Neutrophil (primary cell): Measurements from ENCODE around the gene ZNF467.

Source experiments
- H3K27ac ChIP-seq: fragments of 200-600 bp; sonication (generic); 2 replicates; pipeline ENCODE4 v1.5.1; 2016; ENCODE audit warnings: mild to moderate bottlenecking, moderate library complexity
- H3K27me3 ChIP-seq: fragments of 200-600 bp; sonication (generic); 2 replicates; pipeline ENCODE4 v1.6.0; 2016; ENCODE audit warnings: mild to moderate bottlenecking
- H3K36me3 ChIP-seq: fragments of 200-600 bp; sonication (generic); 2 replicates; pipeline ENCODE4 v1.5.1; 2017
- H3K4me1 ChIP-seq, 2 experiments: fragments of 200-600 bp in 1 of 2; sonication (generic) in 1 of 2; 1 replicate in 1 of 2; 2 replicates in 1 of 2; pipeline versions ENCODE4 v1.5.1 to v1.6.1; 2013 to 2016; ENCODE audit warnings: low read depth in 1 of 2, low read length in 1 of 2, mild to moderate bottlenecking in 1 of 2, moderate library complexity in 1 of 2; ENCODE audit not compliant: control insufficient read depth in 1 of 2, insufficient read depth in 1 of 2
- H3K4me3 ChIP-seq, 2 experiments: fragments of 200-600 bp in 1 of 2; sonication (generic) in 1 of 2; 1 replicate in 1 of 2; 2 replicates in 1 of 2; pipeline ENCODE4 v1.5.1; 2013 to 2016; ENCODE audit warnings: low read depth in 1 of 2, low read length in 1 of 2, mild to moderate bottlenecking in 1 of 2, moderate library complexity in 1 of 2
- H3K9me3 ChIP-seq: fragments of 200-600 bp; sonication (generic); 2 replicates; pipeline ENCODE4 v1.5.1; 2016
- TF ChIP-seq, protein P1 (sequence below): fragments of 200-600 bp; sonication (generic); IDR thresholded peaks from 2 replicates; pipeline ENCODE4 v1.5.1; 2016; ENCODE audit warnings: antibody characterized with exemption

ZNF467 gene

GRCh38 chr7:149761307-149761706, 12.1 kb downstream of the ZNF467 start:
- H3K27me3 ChIP-seq, result no peaks in the 10 kb centered on the region
- H3K27ac ChIP-seq, result no peak overlapping the region
- no peak overlapping the region for H3K4me3 ChIP-seq
- TF ChIP-seq, protein P1, sequence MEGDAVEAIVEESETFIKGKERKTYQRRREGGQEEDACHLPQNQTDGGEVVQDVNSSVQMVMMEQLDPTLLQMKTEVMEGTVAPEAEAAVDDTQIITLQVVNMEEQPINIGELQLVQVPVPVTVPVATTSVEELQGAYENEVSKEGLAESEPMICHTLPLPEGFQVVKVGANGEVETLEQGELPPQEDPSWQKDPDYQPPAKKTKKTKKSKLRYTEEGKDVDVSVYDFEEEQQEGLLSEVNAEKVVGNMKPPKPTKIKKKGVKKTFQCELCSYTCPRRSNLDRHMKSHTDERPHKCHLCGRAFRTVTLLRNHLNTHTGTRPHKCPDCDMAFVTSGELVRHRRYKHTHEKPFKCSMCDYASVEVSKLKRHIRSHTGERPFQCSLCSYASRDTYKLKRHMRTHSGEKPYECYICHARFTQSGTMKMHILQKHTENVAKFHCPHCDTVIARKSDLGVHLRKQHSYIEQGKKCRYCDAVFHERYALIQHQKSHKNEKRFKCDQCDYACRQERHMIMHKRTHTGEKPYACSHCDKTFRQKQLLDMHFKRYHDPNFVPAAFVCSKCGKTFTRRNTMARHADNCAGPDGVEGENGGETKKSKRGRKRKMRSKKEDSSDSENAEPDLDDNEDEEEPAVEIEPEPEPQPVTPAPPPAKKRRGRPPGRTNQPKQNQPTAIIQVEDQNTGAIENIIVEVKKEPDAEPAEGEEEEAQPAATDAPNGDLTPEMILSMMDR, result no peak
- peaks cover 32% of the 10 kb centered on the region for H3K36me3 ChIP-seq
- no peaks in the 10 kb centered on the region for H3K9me3 ChIP-seq
- H3K4me1 ChIP-seq, result no peaks in the 10 kb centered on the region

DNA sequence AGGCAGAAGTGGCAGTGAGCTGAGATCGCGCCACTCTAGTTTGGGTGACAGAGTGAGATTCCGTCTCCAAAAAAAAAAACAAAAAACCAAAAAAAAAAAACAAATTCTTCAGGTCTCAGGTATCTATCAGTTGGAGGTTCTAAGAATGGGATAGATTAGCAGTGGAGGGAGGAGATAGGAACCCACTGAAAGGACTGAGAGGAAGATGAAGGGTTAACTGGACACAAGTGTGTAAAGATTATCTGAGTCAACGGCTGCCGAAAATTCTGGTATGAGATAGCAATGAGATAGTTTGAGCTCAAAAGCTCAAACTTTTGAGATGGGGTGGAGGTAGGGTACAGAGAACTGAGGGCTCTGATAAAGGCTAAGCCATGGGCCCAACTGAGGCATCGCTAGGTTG, 12.8 kb downstream of the ZNF467 start:
- Histone ChIP-seq H3K36me3 (peaks cover 24% of the 10 kb centered on the region), H3K27me3 (no peaks in the 10 kb centered on the region), H3K4me3 (no peak overlapping the region), H3K4me1 (no peaks in the 10 kb centered on the region), H3K27ac (no peak overlapping the region), H3K9me3 (no peaks in the 10 kb centered on the region)
- TF ChIP-seq, protein P1, result no peak

DNA sequence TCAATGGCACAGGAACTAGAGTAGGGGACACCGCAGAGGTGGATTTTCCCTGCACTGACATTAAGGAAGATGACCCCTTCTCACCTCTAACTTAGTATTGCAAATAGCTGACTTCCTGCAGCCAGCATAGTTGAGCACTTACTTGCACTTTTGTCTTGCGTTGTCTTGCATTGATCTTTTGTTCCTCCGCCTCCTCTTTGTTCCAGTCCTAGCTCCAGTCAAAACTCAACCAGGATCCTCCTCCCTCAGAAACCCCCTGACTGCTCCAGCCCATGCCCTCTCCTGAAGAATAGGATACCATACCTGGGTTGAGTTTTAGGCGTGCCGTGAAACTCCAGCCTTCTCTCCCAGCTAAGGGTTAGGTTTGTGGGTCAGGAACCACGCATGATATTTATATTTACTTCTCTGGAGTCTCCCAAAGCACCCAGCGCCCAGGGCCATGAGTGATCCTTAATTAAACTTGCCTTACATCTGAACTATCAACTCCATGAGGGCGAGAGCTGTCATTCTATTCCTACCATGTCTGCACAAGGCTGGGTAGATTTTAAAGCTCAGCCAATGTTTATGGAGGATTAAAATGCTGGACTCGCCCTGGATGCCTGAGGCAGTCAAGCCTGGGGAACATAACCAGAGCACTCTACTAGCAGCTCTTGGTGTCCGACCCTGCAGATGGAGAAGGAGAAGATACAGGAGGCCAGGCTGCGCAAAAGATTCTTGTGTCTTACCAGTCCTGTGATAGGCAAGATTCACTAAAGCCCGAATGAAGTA, 14.1 kb downstream of the ZNF467 start:
- H3K9me3 ChIP-seq, result no peaks in the 10 kb centered on the region
- H3K4me1 ChIP-seq, result no peaks in the 10 kb centered on the region
- no peak overlapping the region for H3K4me3 ChIP-seq
- no peak overlapping the region for H3K27ac ChIP-seq
- no peaks in the 10 kb centered on the region for H3K27me3 ChIP-seq
- TF ChIP-seq, protein P1, result no peak
- peaks cover 12% of the 10 kb centered on the region for H3K36me3 ChIP-seq

GRCh38 chr7:149753375-149754233, 19.8 kb downstream of the ZNF467 start:
- peaks cover 14 to 18% of the 10 kb centered on the region in 2 experiments for H3K4me1 ChIP-seq
- H3K4me3 ChIP-seq, result no peak overlapping the region
- no peaks in the 10 kb centered on the region for H3K36me3 ChIP-seq
- H3K27ac ChIP-seq, result no peak overlapping the region
- TF ChIP-seq, protein P1, result no peak
- H3K9me3 ChIP-seq, result no peaks in the 10 kb centered on the region
- no peaks in the 10 kb centered on the region for H3K27me3 ChIP-seq

DNA sequence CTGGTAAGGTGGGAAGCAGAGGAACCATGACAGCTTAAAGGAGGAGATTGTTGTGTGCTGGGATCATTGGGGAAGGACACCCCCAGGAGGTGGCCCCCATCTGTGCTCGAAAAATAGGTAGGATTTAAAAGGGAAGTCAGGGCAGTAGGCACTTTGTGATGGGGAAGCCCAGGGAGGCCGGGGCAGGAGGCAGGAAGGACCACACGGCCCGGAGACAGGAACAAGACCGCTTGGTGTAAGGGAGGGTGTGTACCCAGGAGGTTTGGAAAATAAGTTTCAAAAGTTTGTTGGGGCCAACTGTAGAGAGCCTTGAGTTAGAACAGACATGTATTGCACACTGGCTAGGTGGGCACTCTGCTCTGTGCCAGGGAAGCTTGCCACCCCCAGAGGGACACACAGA, 20.7 kb downstream of the ZNF467 start:
- H3K27ac ChIP-seq, result no peak overlapping the region
- H3K9me3 ChIP-seq, result no peaks in the 10 kb centered on the region
- H3K4me1 ChIP-seq, result peaks cover 14 to 18% of the 10 kb centered on the region in 2 experiments
- no peaks in the 10 kb centered on the region for H3K27me3 ChIP-seq
- H3K4me3 ChIP-seq, result no peak overlapping the region
- TF ChIP-seq, protein P1, result no peak
- no peaks in the 10 kb centered on the region for H3K36me3 ChIP-seq
